ENCODE measurements around the gene LRRFIP1.

DNA sequence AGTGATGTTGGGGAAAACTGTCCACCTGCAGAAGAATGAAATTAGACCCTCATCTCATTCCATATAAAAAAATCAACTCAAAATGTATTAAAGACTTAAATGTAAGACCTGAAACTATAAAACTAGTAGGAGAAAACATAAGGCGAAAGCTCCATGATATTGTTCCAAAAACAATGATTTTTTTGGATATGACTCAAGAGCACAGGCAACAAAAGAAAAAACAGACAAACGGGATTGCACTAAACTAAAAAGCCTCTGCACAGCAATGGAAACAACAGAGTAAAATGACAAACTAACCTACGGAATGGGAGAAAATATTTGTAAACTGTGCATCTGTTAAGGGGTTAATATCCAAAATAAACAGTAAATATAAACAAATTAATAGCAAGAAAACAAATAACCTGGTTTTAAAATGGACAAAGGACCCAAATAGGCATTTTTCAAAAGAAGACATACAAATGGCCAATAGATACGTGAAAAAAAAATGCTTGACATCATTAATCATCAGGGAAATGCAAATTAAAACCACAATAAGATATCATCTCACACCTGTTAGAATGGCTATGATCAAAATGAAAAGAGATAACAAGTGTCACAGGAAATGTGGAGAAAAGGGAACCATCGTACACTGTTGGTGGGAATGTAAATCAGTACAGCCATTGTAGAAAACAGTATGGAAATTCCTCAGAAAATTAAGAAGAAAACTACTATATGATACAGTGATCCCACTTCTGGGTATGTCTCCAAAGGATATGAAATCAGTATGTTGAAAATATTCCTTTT, 26.6 kb downstream of the LRRFIP1 start:
- TF ChIP-seq, protein P1, sequence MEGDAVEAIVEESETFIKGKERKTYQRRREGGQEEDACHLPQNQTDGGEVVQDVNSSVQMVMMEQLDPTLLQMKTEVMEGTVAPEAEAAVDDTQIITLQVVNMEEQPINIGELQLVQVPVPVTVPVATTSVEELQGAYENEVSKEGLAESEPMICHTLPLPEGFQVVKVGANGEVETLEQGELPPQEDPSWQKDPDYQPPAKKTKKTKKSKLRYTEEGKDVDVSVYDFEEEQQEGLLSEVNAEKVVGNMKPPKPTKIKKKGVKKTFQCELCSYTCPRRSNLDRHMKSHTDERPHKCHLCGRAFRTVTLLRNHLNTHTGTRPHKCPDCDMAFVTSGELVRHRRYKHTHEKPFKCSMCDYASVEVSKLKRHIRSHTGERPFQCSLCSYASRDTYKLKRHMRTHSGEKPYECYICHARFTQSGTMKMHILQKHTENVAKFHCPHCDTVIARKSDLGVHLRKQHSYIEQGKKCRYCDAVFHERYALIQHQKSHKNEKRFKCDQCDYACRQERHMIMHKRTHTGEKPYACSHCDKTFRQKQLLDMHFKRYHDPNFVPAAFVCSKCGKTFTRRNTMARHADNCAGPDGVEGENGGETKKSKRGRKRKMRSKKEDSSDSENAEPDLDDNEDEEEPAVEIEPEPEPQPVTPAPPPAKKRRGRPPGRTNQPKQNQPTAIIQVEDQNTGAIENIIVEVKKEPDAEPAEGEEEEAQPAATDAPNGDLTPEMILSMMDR (IDR thresholded peaks at IDR 0.05; ENCODE audit: insufficient read depth, low read length) = no peak
- no peak for TF ChIP-seq SPI1 (IDR thresholded peaks at IDR 0.05; ENCODE audit: borderline replicate concordance, low read depth)
- TF ChIP-seq, protein P2, sequence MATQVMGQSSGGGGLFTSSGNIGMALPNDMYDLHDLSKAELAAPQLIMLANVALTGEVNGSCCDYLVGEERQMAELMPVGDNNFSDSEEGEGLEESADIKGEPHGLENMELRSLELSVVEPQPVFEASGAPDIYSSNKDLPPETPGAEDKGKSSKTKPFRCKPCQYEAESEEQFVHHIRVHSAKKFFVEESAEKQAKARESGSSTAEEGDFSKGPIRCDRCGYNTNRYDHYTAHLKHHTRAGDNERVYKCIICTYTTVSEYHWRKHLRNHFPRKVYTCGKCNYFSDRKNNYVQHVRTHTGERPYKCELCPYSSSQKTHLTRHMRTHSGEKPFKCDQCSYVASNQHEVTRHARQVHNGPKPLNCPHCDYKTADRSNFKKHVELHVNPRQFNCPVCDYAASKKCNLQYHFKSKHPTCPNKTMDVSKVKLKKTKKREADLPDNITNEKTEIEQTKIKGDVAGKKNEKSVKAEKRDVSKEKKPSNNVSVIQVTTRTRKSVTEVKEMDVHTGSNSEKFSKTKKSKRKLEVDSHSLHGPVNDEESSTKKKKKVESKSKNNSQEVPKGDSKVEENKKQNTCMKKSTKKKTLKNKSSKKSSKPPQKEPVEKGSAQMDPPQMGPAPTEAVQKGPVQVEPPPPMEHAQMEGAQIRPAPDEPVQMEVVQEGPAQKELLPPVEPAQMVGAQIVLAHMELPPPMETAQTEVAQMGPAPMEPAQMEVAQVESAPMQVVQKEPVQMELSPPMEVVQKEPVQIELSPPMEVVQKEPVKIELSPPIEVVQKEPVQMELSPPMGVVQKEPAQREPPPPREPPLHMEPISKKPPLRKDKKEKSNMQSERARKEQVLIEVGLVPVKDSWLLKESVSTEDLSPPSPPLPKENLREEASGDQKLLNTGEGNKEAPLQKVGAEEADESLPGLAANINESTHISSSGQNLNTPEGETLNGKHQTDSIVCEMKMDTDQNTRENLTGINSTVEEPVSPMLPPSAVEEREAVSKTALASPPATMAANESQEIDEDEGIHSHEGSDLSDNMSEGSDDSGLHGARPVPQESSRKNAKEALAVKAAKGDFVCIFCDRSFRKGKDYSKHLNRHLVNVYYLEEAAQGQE (IDR thresholded peaks at IDR 0.05; ENCODE audit: insufficient replicate concordance, low read depth) = no peak
